Activated T-helper 17 cell treated with anti-CD3 and anti-CD28 coated beads, Interleukin-2, amount 50 U/mL, for 72 hours (primary cell): ENCODE results near the gene ADAM30. TPM values are rescaled to one million over a fixed set of nuclear protein-coding genes. Genes with fewer than 3 reads are reported as not detected.

Experiments
- ATAC-seq: fragments of 150-1000 bp; cut with Tn5 transposase; replicated peaks from 2 replicates; pipeline ENCODE4 v1.10.0; 2021; ENCODE audit warnings: mild to moderate bottlenecking, moderate library complexity
- H3K27ac Mint-ChIP-seq: one replicate; pipeline ENCODE4 v1.8.0; 2022; ENCODE audit warnings: mixed read lengths
- H3K27me3 Mint-ChIP-seq: one replicate; pipeline ENCODE4 v1.8.0; 2022; ENCODE audit warnings: mixed read lengths
- H3K36me3 Mint-ChIP-seq: one replicate; pipeline ENCODE4 v1.8.0; 2022; ENCODE audit warnings: low read depth, mild to moderate bottlenecking, mixed read lengths
- H3K4me1 Mint-ChIP-seq: one replicate; pipeline ENCODE4 v1.8.0; 2022; ENCODE audit warnings: mixed read lengths
- H3K4me3 Mint-ChIP-seq: one replicate; pipeline ENCODE4 v1.8.0; 2022; ENCODE audit warnings: mild to moderate bottlenecking, mixed read lengths
- H3K9me3 Mint-ChIP-seq: one replicate; pipeline ENCODE4 v1.8.0; 2022; ENCODE audit warnings: mixed read lengths
- total RNA-seq, 2 donors: library from RNA; stranded (reverse); gene quantifications; one replicate each; pipeline ENCODE4 v1.2.3, GENCODE V29; 2022

The ADAM30 gene
- total RNA-seq, 2 donors from 2014 or later, result not detected

GRCh38 chr1:119917304-119918055, 21.2 kb upstream of the ADAM30 start:
- H3K4me3 Mint-ChIP-seq, result no peak overlapping the region
- H3K4me1 Mint-ChIP-seq, result no peaks in the 10 kb centered on the region
- no peaks in the 10 kb centered on the region for H3K9me3 Mint-ChIP-seq
- peaks cover 97% of the 10 kb centered on the region for H3K36me3 Mint-ChIP-seq
- ATAC-seq, result no peak
- H3K27ac Mint-ChIP-seq, result peak overlapping the region; percentile 71
- no peaks in the 10 kb centered on the region for H3K27me3 Mint-ChIP-seq

GRCh38 chr1:119915517-119915916, 19.2 kb upstream of the ADAM30 start:
- no peaks in the 10 kb centered on the region for H3K4me1 Mint-ChIP-seq
- H3K27ac Mint-ChIP-seq, result peak overlapping the region; percentile 5
- no peak overlapping the region for H3K4me3 Mint-ChIP-seq
- peaks cover 82% of the 10 kb centered on the region for H3K36me3 Mint-ChIP-seq
- H3K9me3 Mint-ChIP-seq, result no peaks in the 10 kb centered on the region
- H3K27me3 Mint-ChIP-seq, result no peaks in the 10 kb centered on the region
- ATAC-seq, result no peak

- Mint-ChIP-seq H3K27me3 (no peaks in the 10 kb centered on the region), H3K4me1 (no peaks in the 10 kb centered on the region), H3K4me3 (no peak overlapping the region), H3K36me3 (peaks cover 67% of the 10 kb centered on the region), H3K27ac (no peak overlapping the region), H3K9me3 (no peaks in the 10 kb centered on the region)
- ATAC-seq, result no peak
Observed at GRCh38 chr1:119914071-119914470, 17.8 kb upstream of the ADAM30 start.

GRCh38 chr1:119912963-119913362, 16.6 kb upstream of the ADAM30 start:
- H3K36me3 Mint-ChIP-seq, result peaks cover 56% of the 10 kb centered on the region

GRCh38 chr1:119911775-119912174, 15.5 kb upstream of the ADAM30 start:
- no peak overlapping the region for H3K4me3 Mint-ChIP-seq
- no peak for ATAC-seq
- no peaks in the 10 kb centered on the region for H3K9me3 Mint-ChIP-seq
- peaks cover 44% of the 10 kb centered on the region for H3K36me3 Mint-ChIP-seq
- H3K27ac Mint-ChIP-seq, result no peak overlapping the region
- H3K27me3 Mint-ChIP-seq, result no peaks in the 10 kb centered on the region
- no peaks in the 10 kb centered on the region for H3K4me1 Mint-ChIP-seq

More at GRCh38 chr1:119912963-119913362, 16.6 kb upstream of the ADAM30 start:
- no peak overlapping the region for H3K27ac Mint-ChIP-seq
- no peaks in the 10 kb centered on the region for H3K27me3 Mint-ChIP-seq
- no peaks in the 10 kb centered on the region for H3K4me1 Mint-ChIP-seq
- H3K4me3 Mint-ChIP-seq, result no peak overlapping the region
- no peak for ATAC-seq
- no peaks in the 10 kb centered on the region for H3K9me3 Mint-ChIP-seq

GRCh38 chr1:119910618-119911017, 14.3 kb upstream of the ADAM30 start:
- Mint-ChIP-seq H3K27ac (no peak overlapping the region), H3K4me3 (no peak overlapping the region), H3K9me3 (peaks cover 5% of the 10 kb centered on the region), H3K27me3 (no peaks in the 10 kb centered on the region), H3K4me1 (no peaks in the 10 kb centered on the region), H3K36me3 (peaks cover 33% of the 10 kb centered on the region)
- ATAC-seq, result no peak

GRCh38 chr1:119909890-119910596, 13.7 kb upstream of the ADAM30 start:
- Mint-ChIP-seq H3K27ac (no peak overlapping the region), H3K4me1 (no peaks in the 10 kb centered on the region), H3K36me3 (peaks cover 27% of the 10 kb centered on the region), H3K9me3 (peaks cover 11% of the 10 kb centered on the region), H3K4me3 (no peak overlapping the region), H3K27me3 (no peaks in the 10 kb centered on the region)
- no peak for ATAC-seq

- Mint-ChIP-seq H3K9me3 (peaks cover 13% of the 10 kb centered on the region), H3K4me1 (no peaks in the 10 kb centered on the region), H3K27ac (no peak overlapping the region), H3K27me3 (no peaks in the 10 kb centered on the region), H3K4me3 (no peak overlapping the region), H3K36me3 (peaks cover 13% of the 10 kb centered on the region)
- ATAC-seq, result no peak
Observed at GRCh38 chr1:119908661-119909060, 12.3 kb upstream of the ADAM30 start.

- H3K4me1 Mint-ChIP-seq, result no peaks in the 10 kb centered on the region
- peaks cover 16% of the 10 kb centered on the region for H3K9me3 Mint-ChIP-seq
- H3K36me3 Mint-ChIP-seq, result peaks cover under 1% of the 10 kb centered on the region
- no peak overlapping the region for H3K4me3 Mint-ChIP-seq
- ATAC-seq, result no peak
- H3K27ac Mint-ChIP-seq, result no peak overlapping the region
- H3K27me3 Mint-ChIP-seq, result peaks cover 5% of the 10 kb centered on the region
Observed at GRCh38 chr1:119906927-119907652, 10.8 kb upstream of the ADAM30 start.

- Mint-ChIP-seq H3K4me3 (no peak overlapping the region), H3K27ac (no peak overlapping the region), H3K4me1 (no peaks in the 10 kb centered on the region), H3K9me3 (peaks cover 17% of the 10 kb centered on the region), H3K27me3 (peaks cover 6% of the 10 kb centered on the region), H3K36me3 (no peaks in the 10 kb centered on the region)
- ATAC-seq, result no peak
Observed at GRCh38 chr1:119903443-119903835, 7.1 kb upstream of the ADAM30 start.

GRCh38 chr1:119902775-119903442, 6.6 kb upstream of the ADAM30 start:
- no peaks in the 10 kb centered on the region for H3K4me1 Mint-ChIP-seq
- peak; percentile 11 for ATAC-seq

GRCh38 chr1:119898981-119899720, 2.8 kb upstream of the ADAM30 start:
- Mint-ChIP-seq H3K9me3 (peaks cover 4% of the 10 kb centered on the region), H3K4me3 (no peak overlapping the region), H3K27me3 (peaks cover 6% of the 10 kb centered on the region), H3K36me3 (no peaks in the 10 kb centered on the region), H3K27ac (no peak overlapping the region), H3K4me1 (no peaks in the 10 kb centered on the region)
- ATAC-seq, result no peak

More at GRCh38 chr1:119902775-119903442, 6.6 kb upstream of the ADAM30 start:
- Mint-ChIP-seq H3K27ac (no peak overlapping the region), H3K36me3 (no peaks in the 10 kb centered on the region), H3K9me3 (peaks cover 17% of the 10 kb centered on the region), H3K27me3 (peaks cover 6% of the 10 kb centered on the region), H3K4me3 (no peak overlapping the region)

GRCh38 chr1:119898530-119898929, 2.2 kb upstream of the ADAM30 start:
- Mint-ChIP-seq H3K27ac (no peak overlapping the region), H3K27me3 (peaks cover 6% of the 10 kb centered on the region), H3K36me3 (no peaks in the 10 kb centered on the region), H3K4me3 (no peak overlapping the region), H3K4me1 (peaks cover 5% of the 10 kb centered on the region), H3K9me3 (peaks cover 4% of the 10 kb centered on the region)
- no peak for ATAC-seq

- Mint-ChIP-seq H3K4me3 (no peak overlapping the region), H3K27me3 (no peaks in the 10 kb centered on the region), H3K9me3 (no peaks in the 10 kb centered on the region), H3K27ac (no peak overlapping the region), H3K36me3 (no peaks in the 10 kb centered on the region), H3K4me1 (peaks cover 10% of the 10 kb centered on the region)
- no peak for ATAC-seq
Observed at GRCh38 chr1:119895102-119895501, 1.2 kb downstream of the ADAM30 start.
